ENCODE data around the gene CHMP2B. TPM values are rescaled to one million over a fixed set of nuclear protein-coding genes. Genes with fewer than 3 reads are reported as not detected.
"Not testable (repeated sequence)": the region's sequence is repeated elsewhere in the genome, so short reads cannot be mapped to it uniquely, and the experiment has no call there.

Gene CHMP2B
- total RNA-seq, 1 donor from 2014 or later, result 25.3 TPM

DNA sequence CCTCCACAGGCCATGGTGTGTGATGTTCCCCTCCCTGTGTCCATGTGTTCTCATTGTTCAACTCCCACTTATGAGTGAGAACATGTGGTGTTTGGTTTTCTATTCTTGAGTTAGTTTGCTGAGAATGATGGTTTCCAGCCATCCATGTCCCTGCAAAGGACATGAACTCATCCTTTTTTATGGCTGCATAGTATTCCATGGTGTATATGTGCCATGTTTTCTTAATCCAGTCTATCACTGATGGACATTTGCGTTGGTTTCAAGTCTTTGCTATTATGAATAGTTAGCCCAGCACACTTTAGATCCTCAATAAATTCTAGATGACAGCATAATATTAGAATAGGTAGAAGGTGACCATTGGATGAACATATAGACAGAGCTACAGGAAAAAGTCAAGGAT lies 77.9 kb downstream of the CHMP2B start:
- H3K9me3 Mint-ChIP-seq; H3K4me3 Mint-ChIP-seq; H3K27ac Mint-ChIP-seq; intact Hi-C loops (cut with micrococcal nuclease); DNase-seq; H3K4me1 Mint-ChIP-seq; H3K27me3 Mint-ChIP-seq; H3K36me3 Mint-ChIP-seq (ENCODE audit: low read depth): not testable (repeated sequence)

Other genes starting within 250 kb of the CHMP2B start
- gene VGLL3, start 236.2 kb upstream of the CHMP2B start, total RNA-seq, result not detected in 2 replicates
- not detected in 2 replicates for gene POU1F1, start 49.3 kb downstream of the CHMP2B start, total RNA-seq

All from activated CD4-positive, alpha-beta T cell treated with anti-CD3 and anti-CD28 coated beads, Interleukin-2, amount 10 ng/mL, durations not matched to agents 24 days and 14 days (primary cell).